ENCODE results near the gene PDCD6IP.

DNA sequence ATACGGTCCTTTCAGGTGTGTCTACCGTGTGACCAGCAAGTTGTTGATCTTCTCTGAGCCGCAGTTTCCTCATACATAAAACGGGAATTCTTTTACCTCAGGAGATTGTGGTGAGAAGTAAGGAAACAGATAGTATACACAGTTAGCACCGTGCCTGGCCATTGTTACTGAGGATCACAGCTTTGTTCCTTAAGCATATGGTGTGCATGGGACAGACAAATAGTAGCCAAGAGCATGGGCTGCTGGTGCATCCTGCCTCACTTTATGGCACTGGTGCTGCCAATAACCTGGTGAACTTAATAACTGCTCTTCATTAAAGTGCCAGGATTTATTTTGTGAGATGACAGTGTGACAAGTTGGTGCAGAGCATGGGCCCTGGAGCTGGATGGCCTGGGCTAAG is 86.3 kb downstream of the PDCD6IP start:
- TF ChIP-seq, protein P1, sequence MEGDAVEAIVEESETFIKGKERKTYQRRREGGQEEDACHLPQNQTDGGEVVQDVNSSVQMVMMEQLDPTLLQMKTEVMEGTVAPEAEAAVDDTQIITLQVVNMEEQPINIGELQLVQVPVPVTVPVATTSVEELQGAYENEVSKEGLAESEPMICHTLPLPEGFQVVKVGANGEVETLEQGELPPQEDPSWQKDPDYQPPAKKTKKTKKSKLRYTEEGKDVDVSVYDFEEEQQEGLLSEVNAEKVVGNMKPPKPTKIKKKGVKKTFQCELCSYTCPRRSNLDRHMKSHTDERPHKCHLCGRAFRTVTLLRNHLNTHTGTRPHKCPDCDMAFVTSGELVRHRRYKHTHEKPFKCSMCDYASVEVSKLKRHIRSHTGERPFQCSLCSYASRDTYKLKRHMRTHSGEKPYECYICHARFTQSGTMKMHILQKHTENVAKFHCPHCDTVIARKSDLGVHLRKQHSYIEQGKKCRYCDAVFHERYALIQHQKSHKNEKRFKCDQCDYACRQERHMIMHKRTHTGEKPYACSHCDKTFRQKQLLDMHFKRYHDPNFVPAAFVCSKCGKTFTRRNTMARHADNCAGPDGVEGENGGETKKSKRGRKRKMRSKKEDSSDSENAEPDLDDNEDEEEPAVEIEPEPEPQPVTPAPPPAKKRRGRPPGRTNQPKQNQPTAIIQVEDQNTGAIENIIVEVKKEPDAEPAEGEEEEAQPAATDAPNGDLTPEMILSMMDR (conservative IDR thresholded peaks at IDR 0.05; ENCODE audit: low read depth in 2 of 2) = no peak
- TF ChIP-seq, protein P2, sequence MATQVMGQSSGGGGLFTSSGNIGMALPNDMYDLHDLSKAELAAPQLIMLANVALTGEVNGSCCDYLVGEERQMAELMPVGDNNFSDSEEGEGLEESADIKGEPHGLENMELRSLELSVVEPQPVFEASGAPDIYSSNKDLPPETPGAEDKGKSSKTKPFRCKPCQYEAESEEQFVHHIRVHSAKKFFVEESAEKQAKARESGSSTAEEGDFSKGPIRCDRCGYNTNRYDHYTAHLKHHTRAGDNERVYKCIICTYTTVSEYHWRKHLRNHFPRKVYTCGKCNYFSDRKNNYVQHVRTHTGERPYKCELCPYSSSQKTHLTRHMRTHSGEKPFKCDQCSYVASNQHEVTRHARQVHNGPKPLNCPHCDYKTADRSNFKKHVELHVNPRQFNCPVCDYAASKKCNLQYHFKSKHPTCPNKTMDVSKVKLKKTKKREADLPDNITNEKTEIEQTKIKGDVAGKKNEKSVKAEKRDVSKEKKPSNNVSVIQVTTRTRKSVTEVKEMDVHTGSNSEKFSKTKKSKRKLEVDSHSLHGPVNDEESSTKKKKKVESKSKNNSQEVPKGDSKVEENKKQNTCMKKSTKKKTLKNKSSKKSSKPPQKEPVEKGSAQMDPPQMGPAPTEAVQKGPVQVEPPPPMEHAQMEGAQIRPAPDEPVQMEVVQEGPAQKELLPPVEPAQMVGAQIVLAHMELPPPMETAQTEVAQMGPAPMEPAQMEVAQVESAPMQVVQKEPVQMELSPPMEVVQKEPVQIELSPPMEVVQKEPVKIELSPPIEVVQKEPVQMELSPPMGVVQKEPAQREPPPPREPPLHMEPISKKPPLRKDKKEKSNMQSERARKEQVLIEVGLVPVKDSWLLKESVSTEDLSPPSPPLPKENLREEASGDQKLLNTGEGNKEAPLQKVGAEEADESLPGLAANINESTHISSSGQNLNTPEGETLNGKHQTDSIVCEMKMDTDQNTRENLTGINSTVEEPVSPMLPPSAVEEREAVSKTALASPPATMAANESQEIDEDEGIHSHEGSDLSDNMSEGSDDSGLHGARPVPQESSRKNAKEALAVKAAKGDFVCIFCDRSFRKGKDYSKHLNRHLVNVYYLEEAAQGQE (IDR thresholded peaks at IDR 0.05; ENCODE audit: unreplicated experiment) = no peak
- TF ChIP-seq POLR2AphosphoS5 (IDR thresholded peaks at IDR 0.05; ENCODE audit: low read depth) (no peak), CREB1 (CRISPR knock-in tag; IDR thresholded peaks at IDR 0.05; ENCODE audit: low read depth) (no peak), EZH2phosphoT487 (IDR thresholded peaks at IDR 0.05; ENCODE audit: unreplicated experiment) (no peak), EZH2 (IDR thresholded peaks at IDR 0.05; ENCODE audit: low read depth, unreplicated experiment) (no peak), ZNF114 (CRISPR knock-in tag; IDR thresholded peaks at IDR 0.05) (no peak), NANOG (IDR thresholded peaks at IDR 0.05; ENCODE audit: borderline replicate concordance) (no peak), STAT1 (IDR thresholded peaks at IDR 0.05; ENCODE audit: unreplicated experiment) (no peak)
- TF ChIP-seq, protein P3, sequence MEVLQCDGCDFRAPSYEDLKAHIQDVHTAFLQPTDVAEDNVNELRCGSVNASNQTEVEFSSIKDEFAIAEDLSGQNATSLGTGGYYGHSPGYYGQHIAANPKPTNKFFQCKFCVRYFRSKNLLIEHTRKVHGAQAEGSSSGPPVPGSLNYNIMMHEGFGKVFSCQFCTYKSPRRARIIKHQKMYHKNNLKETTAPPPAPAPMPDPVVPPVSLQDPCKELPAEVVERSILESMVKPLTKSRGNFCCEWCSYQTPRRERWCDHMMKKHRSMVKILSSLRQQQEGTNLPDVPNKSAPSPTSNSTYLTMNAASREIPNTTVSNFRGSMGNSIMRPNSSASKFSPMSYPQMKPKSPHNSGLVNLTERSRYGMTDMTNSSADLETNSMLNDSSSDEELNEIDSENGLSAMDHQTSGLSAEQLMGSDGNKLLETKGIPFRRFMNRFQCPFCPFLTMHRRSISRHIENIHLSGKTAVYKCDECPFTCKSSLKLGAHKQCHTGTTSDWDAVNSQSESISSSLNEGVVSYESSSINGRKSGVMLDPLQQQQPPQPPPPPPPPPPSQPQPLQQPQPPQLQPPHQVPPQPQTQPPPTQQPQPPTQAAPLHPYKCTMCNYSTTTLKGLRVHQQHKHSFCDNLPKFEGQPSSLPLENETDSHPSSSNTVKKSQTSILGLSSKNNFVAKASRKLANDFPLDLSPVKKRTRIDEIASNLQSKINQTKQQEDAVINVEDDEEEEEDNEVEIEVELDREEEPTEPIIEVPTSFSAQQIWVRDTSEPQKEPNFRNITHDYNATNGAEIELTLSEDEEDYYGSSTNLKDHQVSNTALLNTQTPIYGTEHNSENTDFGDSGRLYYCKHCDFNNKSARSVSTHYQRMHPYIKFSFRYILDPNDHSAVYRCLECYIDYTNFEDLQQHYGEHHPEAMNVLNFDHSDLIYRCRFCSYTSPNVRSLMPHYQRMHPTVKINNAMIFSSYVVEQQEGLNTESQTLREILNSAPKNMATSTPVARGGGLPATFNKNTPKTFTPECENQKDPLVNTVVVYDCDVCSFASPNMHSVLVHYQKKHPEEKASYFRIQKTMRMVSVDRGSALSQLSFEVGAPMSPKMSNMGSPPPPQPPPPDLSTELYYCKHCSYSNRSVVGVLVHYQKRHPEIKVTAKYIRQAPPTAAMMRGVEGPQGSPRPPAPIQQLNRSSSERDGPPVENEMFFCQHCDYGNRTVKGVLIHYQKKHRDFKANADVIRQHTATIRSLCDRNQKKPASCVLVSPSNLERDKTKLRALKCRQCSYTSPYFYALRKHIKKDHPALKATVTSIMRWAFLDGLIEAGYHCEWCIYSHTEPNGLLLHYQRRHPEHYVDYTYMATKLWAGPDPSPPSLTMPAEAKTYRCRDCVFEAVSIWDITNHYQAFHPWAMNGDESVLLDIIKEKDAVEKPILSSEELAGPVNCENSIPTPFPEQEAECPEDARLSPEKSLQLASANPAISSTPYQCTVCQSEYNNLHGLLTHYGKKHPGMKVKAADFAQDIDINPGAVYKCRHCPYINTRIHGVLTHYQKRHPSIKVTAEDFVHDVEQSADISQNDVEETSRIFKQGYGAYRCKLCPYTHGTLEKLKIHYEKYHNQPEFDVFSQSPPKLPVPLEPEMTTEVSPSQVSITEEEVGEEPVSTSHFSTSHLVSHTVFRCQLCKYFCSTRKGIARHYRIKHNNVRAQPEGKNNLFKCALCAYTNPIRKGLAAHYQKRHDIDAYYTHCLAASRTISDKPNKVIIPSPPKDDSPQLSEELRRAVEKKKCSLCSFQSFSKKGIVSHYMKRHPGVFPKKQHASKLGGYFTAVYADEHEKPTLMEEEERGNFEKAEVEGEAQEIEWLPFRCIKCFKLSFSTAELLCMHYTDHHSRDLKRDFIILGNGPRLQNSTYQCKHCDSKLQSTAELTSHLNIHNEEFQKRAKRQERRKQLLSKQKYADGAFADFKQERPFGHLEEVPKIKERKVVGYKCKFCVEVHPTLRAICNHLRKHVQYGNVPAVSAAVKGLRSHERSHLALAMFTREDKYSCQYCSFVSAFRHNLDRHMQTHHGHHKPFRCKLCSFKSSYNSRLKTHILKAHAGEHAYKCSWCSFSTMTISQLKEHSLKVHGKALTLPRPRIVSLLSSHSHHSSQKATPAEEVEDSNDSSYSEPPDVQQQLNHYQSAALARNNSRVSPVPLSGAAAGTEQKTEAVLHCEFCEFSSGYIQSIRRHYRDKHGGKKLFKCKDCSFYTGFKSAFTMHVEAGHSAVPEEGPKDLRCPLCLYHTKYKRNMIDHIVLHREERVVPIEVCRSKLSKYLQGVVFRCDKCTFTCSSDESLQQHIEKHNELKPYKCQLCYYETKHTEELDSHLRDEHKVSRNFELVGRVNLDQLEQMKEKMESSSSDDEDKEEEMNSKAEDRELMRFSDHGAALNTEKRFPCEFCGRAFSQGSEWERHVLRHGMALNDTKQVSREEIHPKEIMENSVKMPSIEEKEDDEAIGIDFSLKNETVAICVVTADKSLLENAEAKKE (CRISPR knock-in tag; IDR thresholded peaks at IDR 0.05) = no peak
- TF ChIP-seq, protein P4, sequence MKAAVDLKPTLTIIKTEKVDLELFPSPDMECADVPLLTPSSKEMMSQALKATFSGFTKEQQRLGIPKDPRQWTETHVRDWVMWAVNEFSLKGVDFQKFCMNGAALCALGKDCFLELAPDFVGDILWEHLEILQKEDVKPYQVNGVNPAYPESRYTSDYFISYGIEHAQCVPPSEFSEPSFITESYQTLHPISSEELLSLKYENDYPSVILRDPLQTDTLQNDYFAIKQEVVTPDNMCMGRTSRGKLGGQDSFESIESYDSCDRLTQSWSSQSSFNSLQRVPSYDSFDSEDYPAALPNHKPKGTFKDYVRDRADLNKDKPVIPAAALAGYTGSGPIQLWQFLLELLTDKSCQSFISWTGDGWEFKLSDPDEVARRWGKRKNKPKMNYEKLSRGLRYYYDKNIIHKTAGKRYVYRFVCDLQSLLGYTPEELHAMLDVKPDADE (IDR thresholded peaks at IDR 0.05) = no peak
